Measurements from ENCODE around the gene ATRNL1.

Gene ATRNL1

GRCh38 chr10:115854740-115855435, 761.7 kb downstream of the ATRNL1 start:
- no peak for DNase-seq

- no peak for DNase-seq
These were observed 763.4 kb downstream of the ATRNL1 start for GRCh38 chr10:115856580-115856979.

DNA sequence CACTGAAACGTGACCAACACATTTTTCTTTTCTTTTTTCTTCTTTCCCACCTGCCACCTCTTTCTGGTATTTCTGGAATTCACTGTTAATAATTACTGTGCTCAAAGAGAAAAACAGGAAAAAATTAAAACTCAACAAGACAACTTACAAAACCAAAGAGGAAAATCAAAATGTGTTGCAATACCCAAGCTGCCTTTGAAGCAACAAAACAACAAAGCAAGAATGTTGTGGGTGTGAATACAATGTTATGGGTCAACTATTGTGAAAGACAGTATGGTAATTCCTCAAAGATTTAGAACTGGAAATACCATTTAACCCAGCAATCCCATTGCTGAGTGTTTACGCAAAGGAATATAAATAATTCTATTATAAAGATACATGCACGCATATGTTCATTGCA, 764.7 kb downstream of the ATRNL1 start:
- no peak for DNase-seq

GRCh38 chr10:115860182-115861107, 767.3 kb downstream of the ATRNL1 start:
- DNase-seq = no peak

DNA sequence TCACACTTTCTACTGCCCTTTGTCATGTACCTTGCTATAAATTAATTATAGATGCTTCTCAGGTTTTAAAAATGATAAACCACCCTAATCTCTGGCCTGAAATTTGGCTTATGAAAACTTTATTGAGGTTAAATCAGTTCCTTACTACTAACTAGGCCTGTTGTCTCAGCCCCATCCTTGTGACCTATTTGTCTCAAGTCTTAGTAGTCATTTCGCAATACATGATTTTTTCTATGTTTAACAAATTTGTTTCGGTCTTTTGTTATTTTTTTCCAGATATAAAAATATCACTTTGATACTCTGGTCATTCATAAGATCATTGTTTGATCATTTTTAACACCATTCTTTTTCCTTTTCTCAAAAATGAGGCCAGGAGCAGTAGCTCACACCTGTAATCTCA, 768.3 kb downstream of the ATRNL1 start:
- no peak for DNase-seq

DNA sequence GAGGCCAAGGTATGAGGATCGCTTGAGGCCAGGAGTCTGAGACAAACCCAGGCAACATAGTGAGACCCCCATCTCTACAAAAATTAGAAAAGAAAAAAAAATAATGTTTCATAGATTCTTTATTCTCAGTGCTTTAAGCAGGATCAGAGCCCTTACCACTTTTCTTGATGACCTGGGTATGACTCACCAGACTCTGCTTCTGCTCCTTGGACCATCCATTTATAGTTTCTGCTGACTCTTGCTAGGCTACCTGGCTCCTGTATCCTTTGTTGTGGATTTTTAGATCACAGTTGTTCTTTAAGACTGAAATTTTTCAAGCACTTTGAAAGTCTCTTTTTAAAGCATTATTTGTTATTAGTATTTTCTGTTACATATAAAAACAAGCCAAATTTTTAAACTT, 768.7 kb downstream of the ATRNL1 start:
- DNase-seq = no peak

GRCh38 chr10:115866174-115866573, 773.0 kb downstream of the ATRNL1 start:
- no peak for DNase-seq

DNA sequence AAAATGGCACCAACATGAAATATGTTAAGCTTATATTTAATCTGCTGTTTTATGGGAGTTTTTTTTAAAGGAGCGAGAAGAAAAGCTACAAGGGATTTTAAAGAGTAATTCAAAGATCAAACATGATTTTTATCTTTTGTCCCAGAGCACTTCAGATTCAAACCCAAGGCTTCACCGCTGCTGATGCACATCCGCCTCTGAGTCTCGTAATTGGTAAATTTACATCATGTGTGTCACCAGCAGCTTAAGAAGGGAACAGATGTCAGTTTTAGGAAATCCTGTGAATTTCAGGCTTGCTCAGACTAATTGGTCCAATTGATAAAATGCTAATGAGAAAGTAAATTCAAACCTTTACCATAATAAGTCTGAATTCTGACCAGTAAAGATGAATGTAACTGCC, 773.5 kb downstream of the ATRNL1 start:
- DNase-seq = no peak

DNA sequence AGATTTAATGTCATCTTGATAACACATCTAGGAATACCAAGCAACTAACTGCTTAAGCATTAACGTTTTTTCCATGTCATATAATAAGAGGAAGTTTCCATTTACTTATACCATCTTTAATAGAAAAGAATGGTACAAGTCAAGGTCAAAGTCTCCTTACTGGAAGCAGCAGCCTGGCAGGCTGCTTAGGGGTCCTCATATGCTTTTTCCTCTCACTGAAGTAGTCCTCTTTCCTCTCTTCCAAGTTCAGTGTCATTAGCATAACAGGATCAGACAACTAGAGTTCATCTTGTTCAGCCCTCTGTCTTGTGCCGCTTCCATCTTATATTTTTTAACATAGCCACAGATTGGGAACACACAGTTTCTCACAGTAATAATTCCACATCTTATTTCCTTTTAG, 774.1 kb downstream of the ATRNL1 start:
- no peak for DNase-seq

- DNase-seq = no peak
These were observed 778.7 kb downstream of the ATRNL1 start for GRCh38 chr10:115871855-115872254.

- no peak for DNase-seq
These were observed 782.0 kb downstream of the ATRNL1 start for GRCh38 chr10:115875172-115875571.

DNA sequence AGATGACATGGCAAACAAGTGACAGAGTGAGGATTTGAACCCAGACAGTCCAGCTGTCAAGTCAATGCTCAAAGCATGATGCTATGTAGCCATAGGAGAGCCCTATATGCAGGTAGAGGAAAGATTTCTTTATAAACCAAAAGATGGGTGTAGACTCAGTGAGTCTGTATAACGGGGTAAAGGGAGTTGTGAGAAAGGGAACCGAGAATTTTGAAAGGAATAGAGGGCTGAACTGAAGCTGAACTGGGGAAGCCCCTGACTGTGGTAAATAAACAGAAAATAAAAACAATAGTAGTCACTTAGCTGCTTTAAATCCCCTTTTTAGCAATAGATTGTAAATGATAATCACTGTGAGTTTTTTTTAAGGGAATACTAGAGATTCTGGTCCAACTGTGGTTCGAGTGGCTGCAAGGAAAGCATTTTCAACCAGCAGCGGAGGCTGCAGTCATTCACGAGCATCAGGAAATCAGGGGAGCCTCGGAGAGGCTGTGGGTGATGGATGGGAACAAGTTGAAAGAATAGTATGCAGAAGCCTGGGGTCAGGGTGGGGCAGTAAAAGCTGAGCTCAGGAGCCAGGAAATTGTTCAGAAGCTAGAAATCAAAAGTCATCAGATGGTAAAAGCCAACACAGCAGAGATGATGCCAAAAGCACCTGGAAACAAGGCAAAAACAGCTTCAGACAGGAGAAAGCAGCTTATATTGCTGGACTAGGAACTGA, 786.4 kb downstream of the ATRNL1 start:
- DNase-seq = no peak

- no peak for DNase-seq
These were observed 788.9 kb downstream of the ATRNL1 start for GRCh38 chr10:115882021-115882420.

GRCh38 chr10:115883372-115883771, 790.2 kb downstream of the ATRNL1 start:
- no peak for DNase-seq

- no peak for DNase-seq
These were observed 791.2 kb downstream of the ATRNL1 start for GRCh38 chr10:115884331-115884730.

GRCh38 chr10:115895166-115895565, 802.0 kb downstream of the ATRNL1 start:
- DNase-seq = no peak

DNA sequence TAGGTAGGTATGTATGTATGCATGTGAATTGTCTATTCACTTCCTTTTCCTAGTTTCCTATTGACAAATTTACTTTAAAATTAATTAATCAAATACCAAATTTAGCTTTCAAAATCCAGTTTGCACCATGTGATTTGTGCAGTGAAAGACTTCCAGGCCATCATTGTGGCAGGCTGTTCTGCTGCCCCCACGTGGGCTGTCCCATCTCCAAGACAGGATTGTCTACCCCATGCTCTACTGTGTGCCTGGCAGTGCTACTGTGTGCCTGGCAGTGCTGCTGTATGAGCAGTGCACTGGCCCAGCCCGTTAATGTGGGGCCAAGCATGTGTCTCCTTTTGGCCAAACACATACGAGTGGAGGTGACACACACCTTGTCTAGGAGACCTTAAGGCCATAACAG, 805.1 kb downstream of the ATRNL1 start:
- DNase-seq = no peak

GRCh38 chr10:115902596-115902995, 809.4 kb downstream of the ATRNL1 start:
- no peak for DNase-seq

GRCh38 chr10:115903207-115903606, 810.0 kb downstream of the ATRNL1 start:
- no peak for DNase-seq

DNA sequence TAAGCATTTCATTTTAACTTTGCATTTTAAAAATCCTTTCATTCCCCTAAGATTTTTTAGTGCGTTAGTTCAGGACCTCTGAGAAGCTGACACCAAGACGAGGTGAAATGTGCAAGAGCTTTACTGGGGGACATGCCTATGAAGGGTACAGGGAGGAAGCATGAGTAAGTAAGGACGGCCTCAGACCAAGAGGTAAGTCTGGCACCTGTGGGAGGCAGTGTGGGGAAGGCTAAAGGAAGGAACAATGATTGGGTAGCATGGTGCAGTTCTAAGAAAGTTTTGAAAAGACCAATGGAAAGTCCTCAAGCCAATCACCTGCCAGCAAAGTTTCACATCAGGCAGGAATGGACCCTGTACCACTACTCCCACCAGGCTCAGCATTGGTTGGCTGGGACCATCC, 810.7 kb downstream of the ATRNL1 start:
- DNase-seq = no peak

GRCh38 chr10:115909037-115909436, 815.9 kb downstream of the ATRNL1 start:
- no peak for DNase-seq

DNA sequence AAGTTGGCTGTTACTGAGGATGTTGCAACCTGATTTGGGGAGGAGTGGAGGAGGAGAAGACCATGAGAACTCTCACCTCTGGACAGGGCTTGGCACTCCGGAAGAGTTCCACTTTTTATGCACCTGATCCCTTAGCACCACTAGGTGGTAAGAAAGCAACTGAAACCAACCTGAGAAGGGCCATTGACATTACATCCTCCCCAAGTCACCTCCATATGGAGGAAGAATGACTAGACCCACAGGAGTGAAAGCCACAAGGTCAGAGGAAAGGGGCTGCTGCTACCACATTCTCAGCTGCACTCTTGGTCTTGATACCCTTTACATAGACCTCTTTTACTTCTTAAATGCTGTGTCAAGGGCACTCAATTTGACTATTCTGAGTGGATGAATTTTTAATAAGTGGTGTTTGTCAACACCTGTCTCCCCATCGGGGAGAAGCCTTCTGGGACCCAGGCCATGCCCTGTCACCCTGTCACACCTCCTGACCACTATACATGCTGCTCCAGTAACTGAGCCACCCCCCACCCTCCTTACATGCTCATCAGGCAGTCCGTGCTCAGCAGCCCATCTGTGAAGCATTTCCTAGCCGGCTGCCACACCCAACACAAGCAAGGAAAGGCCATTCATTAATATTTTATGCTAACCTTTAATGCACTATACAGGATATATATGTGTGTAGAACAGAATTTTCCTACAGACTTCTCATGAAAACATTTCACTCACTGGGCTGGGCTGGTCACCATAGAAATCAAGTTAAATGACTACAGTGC, 817.0 kb downstream of the ATRNL1 start:
- DNase-seq = no peak

DNA sequence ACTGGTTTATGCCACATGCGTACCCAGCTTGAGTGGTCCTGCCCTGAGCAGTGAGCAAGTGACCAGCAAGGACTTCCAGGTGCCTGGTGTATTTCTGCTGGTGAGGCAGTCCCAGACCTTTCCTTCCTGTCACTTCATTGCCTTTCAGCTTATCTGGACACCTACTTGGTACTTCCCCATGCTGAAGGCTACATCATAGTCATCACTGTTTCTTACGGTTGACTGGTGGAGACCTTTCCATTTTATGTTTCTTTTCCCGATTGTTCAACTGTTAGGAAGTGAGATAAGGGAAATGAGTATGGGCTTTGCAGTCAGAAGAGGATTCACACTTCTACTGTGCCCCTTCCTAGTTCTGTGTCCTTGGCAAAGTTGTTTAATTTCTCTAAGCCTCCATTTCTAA, 821.3 kb downstream of the ATRNL1 start:
- no peak for DNase-seq
